ENCODE results near the gene ADAM33.

ADAM33 gene

GRCh38 chr20:3633913-3634478 lies 47.8 kb downstream of the ADAM33 start:
- H3K36me3 Mint-ChIP-seq (ENCODE audit: low read depth), result peaks cover 41% of the 10 kb centered on the region
- H3K4me1 Mint-ChIP-seq, result no peaks in the 10 kb centered on the region
- H3K4me3 Mint-ChIP-seq, result no peak overlapping the region
- no peaks in the 10 kb centered on the region for H3K9me3 Mint-ChIP-seq
- TF ChIP-seq CTCF (IDR thresholded peaks at IDR 0.05; ENCODE audit: unreplicated experiment in 3 of 3), result no peak
- H3K27me3 Mint-ChIP-seq (ENCODE audit: low read depth), result no peaks in the 10 kb centered on the region
- H3K27ac Mint-ChIP-seq, result peak overlapping the region; percentile 32 to 70 (median 67)

- H3K27me3 Mint-ChIP-seq (ENCODE audit: low read depth), result peaks cover 6% of the 10 kb centered on the region
- H3K27ac Mint-ChIP-seq, result peak overlapping the region in 2 of 3 experiments; percentile 14 to 55
- TF ChIP-seq CTCF (IDR thresholded peaks at IDR 0.05; ENCODE audit: unreplicated experiment in 3 of 3), result no peak
- no peak overlapping the region for H3K4me3 Mint-ChIP-seq
- H3K4me1 Mint-ChIP-seq, result no peaks in the 10 kb centered on the region
- H3K9me3 Mint-ChIP-seq, result no peaks in the 10 kb centered on the region
- H3K36me3 Mint-ChIP-seq (ENCODE audit: low read depth), result peaks cover 36% of the 10 kb centered on the region
Observed at GRCh38 chr20:3632311-3633004, 49.4 kb downstream of the ADAM33 start.

GRCh38 chr20:3631534-3631933 lies 50.3 kb downstream of the ADAM33 start:
- Mint-ChIP-seq H3K27ac (no peak overlapping the region), H3K36me3 (ENCODE audit: low read depth) (peaks cover 41% of the 10 kb centered on the region), H3K27me3 (ENCODE audit: low read depth) (peaks cover 6% of the 10 kb centered on the region), H3K9me3 (no peaks in the 10 kb centered on the region), H3K4me1 (no peaks in the 10 kb centered on the region), H3K4me3 (no peak overlapping the region)
- no peak for TF ChIP-seq CTCF (IDR thresholded peaks at IDR 0.05; ENCODE audit: unreplicated experiment in 3 of 3)

GRCh38 chr20:3630429-3630828 lies 51.4 kb downstream of the ADAM33 start:
- Mint-ChIP-seq H3K4me3 (no peak overlapping the region), H3K27ac (no peak overlapping the region), H3K27me3 (ENCODE audit: low read depth) (peaks cover 6% of the 10 kb centered on the region), H3K4me1 (no peaks in the 10 kb centered on the region), H3K36me3 (ENCODE audit: low read depth) (peaks cover 44% of the 10 kb centered on the region), H3K9me3 (no peaks in the 10 kb centered on the region)
- TF ChIP-seq CTCF (IDR thresholded peaks at IDR 0.05; ENCODE audit: unreplicated experiment in 3 of 3), result no peak

- H3K9me3 Mint-ChIP-seq, result no peaks in the 10 kb centered on the region
Observed at GRCh38 chr20:3629893-3630292, 51.9 kb downstream of the ADAM33 start.

More at GRCh38 chr20:3629893-3630292, 51.9 kb downstream of the ADAM33 start:
- Mint-ChIP-seq H3K36me3 (ENCODE audit: low read depth) (peaks cover 44% of the 10 kb centered on the region), H3K4me1 (no peaks in the 10 kb centered on the region), H3K4me3 (no peak overlapping the region), H3K27ac (no peak overlapping the region), H3K27me3 (ENCODE audit: low read depth) (peaks cover 6% of the 10 kb centered on the region)
- TF ChIP-seq CTCF (IDR thresholded peaks at IDR 0.05; ENCODE audit: unreplicated experiment in 3 of 3), result no peak
